Measurements from ENCODE around the gene C1QB. TPM values are rescaled to one million over a fixed set of nuclear protein-coding genes. Genes with fewer than 3 reads are reported as not detected.

Gene C1QB
- polyA plus RNA-seq, 3 donors = 3.9 to 15.4 (median 6.4) TPM

GRCh38 chr1:22708777-22709176 is 55.7 kb downstream of the C1QB start:
- Mint-ChIP-seq H3K36me3 (peaks cover 7 to 8% of the 10 kb centered on the region in 2 donors), H3K27me3 (ENCODE audit: low read depth in 3 of 3) (peaks cover 26 to 38% (median 28%) of the 10 kb centered on the region in 3 donors)

DNA sequence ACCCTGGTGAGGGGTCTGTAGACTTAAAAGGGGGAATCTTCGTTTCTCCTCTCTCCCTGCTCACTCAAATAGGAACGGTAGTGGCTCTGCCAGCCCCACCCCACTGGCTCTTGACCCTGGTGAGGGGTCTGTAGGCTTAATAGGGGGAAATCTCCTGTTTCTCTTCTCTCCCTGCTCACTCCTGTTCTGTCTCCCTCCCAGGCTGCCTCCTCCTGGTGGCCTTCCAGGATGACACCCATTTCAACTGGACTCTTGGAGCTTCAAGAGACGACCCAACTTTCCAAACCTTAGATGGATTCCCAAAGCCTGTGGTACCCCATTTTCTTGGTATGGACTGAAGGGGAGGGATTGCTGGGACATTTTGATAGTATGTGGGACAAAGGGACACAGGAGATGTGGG is 56.2 kb downstream of the C1QB start:
- Mint-ChIP-seq H3K27ac (peak overlapping the region in 5 of 7 donors; percentile 13 to 71 (median 43)), H3K4me3 (peak overlapping the region in 1 of 2 donors; percentile 69), H3K36me3 (peaks cover 7 to 8% of the 10 kb centered on the region in 2 donors), H3K27me3 (ENCODE audit: low read depth in 3 of 3) (peaks cover 30 to 42% (median 32%) of the 10 kb centered on the region in 3 donors), H3K4me1 (peaks cover 30% of the 10 kb centered on the region), H3K9me3 (peaks cover 0 to 9% (median 0%) of the 10 kb centered on the region in 7 donors)
- Histone ChIP-seq H3K36me3 (replicated peaks in 1 of 2; ENCODE audit: control insufficient read depth in 1 of 2, insufficient read depth in 2 of 2, low read length in 2 of 2) (no peaks in the 10 kb centered on the region), H3K4me1 (ENCODE audit: control insufficient read depth in 1 of 2, insufficient read depth in 2 of 2, low read length in 2 of 2) (peaks cover 27 to 54% of the 10 kb centered on the region in 2 donors), H3K9me3 (replicated peaks in 1 of 2; ENCODE audit: control insufficient read depth in 1 of 2, insufficient read depth in 1 of 2, low read length in 2 of 2) (peaks cover 0 to 11% of the 10 kb centered on the region in 2 donors), H3K9ac (ENCODE audit: insufficient read depth, low read length, poor library complexity, severe bottlenecking) (no peak overlapping the region), H3K4me3 (replicated peaks in 1 of 3; ENCODE audit: low read depth in 2 of 3, low read length in 3 of 3) (peak overlapping the region in 1 of 3 experiments; percentile 77), H2AFZ (ENCODE audit: insufficient read depth, low read depth, low read length, poor library complexity, severe bottlenecking) (no peak overlapping the region), H3K4me2 (replicated peaks; ENCODE audit: extremely low read depth, low read length, poor library complexity, severe bottlenecking) (peak overlapping the region; percentile 87), H3K27ac (ENCODE audit: low read depth in 1 of 2, low read length in 2 of 2) (peak overlapping the region in 1 of 2 donors; percentile 51), H3K27me3 (ENCODE audit: control insufficient read depth in 2 of 2, insufficient read depth in 2 of 2, low read length in 2 of 2) (peaks cover 14 to 32% of the 10 kb centered on the region in 2 donors), H3K79me2 (ENCODE audit: insufficient read depth, low read length) (no peaks in the 10 kb centered on the region), H4K20me1 (ENCODE audit: insufficient read depth, low read length) (peaks cover 14% of the 10 kb centered on the region)
- no peak for DNase-seq
- WGBS (ENCODE audit: insufficient coverage) = no CpG with 5 or more reads among the region's 3 CpGs
- intact Hi-C loops (cut with micrococcal nuclease) = loop anchor here in 1 of 2 donors (10.0 kb wide), 2 partner anchors 156 to 226 kb away; no protein-coding TSS in a partner anchor
- TF ChIP-seq CTCF (IDR thresholded peaks at IDR 0.05) = peak; percentile 15

More at GRCh38 chr1:22708777-22709176, 55.7 kb downstream of the C1QB start:
- no peak for TF ChIP-seq CTCF (IDR thresholded peaks at IDR 0.05)
- Mint-ChIP-seq H3K4me1 (peaks cover 30% of the 10 kb centered on the region), H3K27ac (peak overlapping the region in 6 of 7 donors; percentile 43 to 87 (median 67)), H3K9me3 (peaks cover 0 to 9% (median 0%) of the 10 kb centered on the region in 7 donors), H3K4me3 (peak overlapping the region; percentile 9 to 69)
- no peak overlapping the region for H3K9ac ChIP-seq (ENCODE audit: insufficient read depth, low read length, poor library complexity, severe bottlenecking)
- H3K4me3 ChIP-seq (replicated peaks in 1 of 3; ENCODE audit: low read depth in 2 of 3, low read length in 3 of 3) = peak overlapping the region in 1 of 3 experiments; percentile 77
- peaks cover 14 to 29% of the 10 kb centered on the region in 2 donors for H3K27me3 ChIP-seq (ENCODE audit: control insufficient read depth in 2 of 2, insufficient read depth in 2 of 2, low read length in 2 of 2)
- no peak overlapping the region for H2AFZ ChIP-seq (ENCODE audit: insufficient read depth, low read depth, low read length, poor library complexity, severe bottlenecking)
- intact Hi-C loops (cut with micrococcal nuclease) = loop anchor here in 1 of 2 donors (10.0 kb wide), 2 partner anchors 156 to 226 kb away; no protein-coding TSS in a partner anchor
- peaks cover 0 to 11% of the 10 kb centered on the region in 2 donors for H3K9me3 ChIP-seq (replicated peaks in 1 of 2; ENCODE audit: control insufficient read depth in 1 of 2, insufficient read depth in 1 of 2, low read length in 2 of 2)
- DNase-seq = peak in 1 of 3 donors; percentile 48
- H3K4me1 ChIP-seq (ENCODE audit: control insufficient read depth in 1 of 2, insufficient read depth in 2 of 2, low read length in 2 of 2) = peaks cover 27 to 54% of the 10 kb centered on the region in 2 donors
- H4K20me1 ChIP-seq (ENCODE audit: insufficient read depth, low read length) = peaks cover 13% of the 10 kb centered on the region
- H3K79me2 ChIP-seq (ENCODE audit: insufficient read depth, low read length) = no peaks in the 10 kb centered on the region
- H3K36me3 ChIP-seq (replicated peaks in 1 of 2; ENCODE audit: control insufficient read depth in 1 of 2, insufficient read depth in 2 of 2, low read length in 2 of 2) = no peaks in the 10 kb centered on the region
- peak overlapping the region; percentile 87 for H3K4me2 ChIP-seq (replicated peaks; ENCODE audit: extremely low read depth, low read length, poor library complexity, severe bottlenecking)
- H3K27ac ChIP-seq (ENCODE audit: low read depth in 1 of 2, low read length in 2 of 2) = peak overlapping the region in 1 of 2 donors; percentile 51
